WTC11 (cell line): Measurements from ENCODE around the gene HTRA1. TPM values are rescaled to one million over a fixed set of nuclear protein-coding genes. Genes with fewer than 3 reads are reported as not detected.

Experiments
- ATAC-seq: fragments of 200-7000 bp; cut with Tn5 transposase; 2 replicates; pipeline ENCODE4 v1.10.0; 2021; ENCODE audit warnings: mild to moderate bottlenecking, moderate library complexity
- CTCF ChIA-PET: fragments of 300-600 bp; sonication (Branson Sonifier 250); formaldehyde crosslinking; loops from one replicate; lab custom pipeline; 2021; ENCODE audit warnings: antibody characterized with exemption; lab: Charles Lee
- POLR2A ChIA-PET: fragments of 350-600 bp; sonication (Branson Sonifier 250); formaldehyde crosslinking; loops from one replicate; lab custom pipeline; 2021; ENCODE audit warnings: antibody characterized with exemption; lab: Charles Lee
- DNase-seq: peaks from one replicate; pipeline ENCODE4 v3.0.0; 2021; ENCODE audit warnings: low spot score
- H3K27ac Mint-ChIP-seq: 2 replicates; pipeline ENCODE4 v1.8.0; 2021; ENCODE audit warnings: mixed read lengths
- H3K27me3 Mint-ChIP-seq: 2 replicates; pipeline ENCODE4 v1.8.0; 2021; ENCODE audit warnings: low read depth, mild to moderate bottlenecking, moderate library complexity, mixed read lengths
- H3K36me3 Mint-ChIP-seq: 2 replicates; pipeline ENCODE4 v1.8.0; 2021; ENCODE audit warnings: mixed read lengths
- H3K4me1 Mint-ChIP-seq: 2 replicates; pipeline ENCODE4 v1.8.0; 2022; ENCODE audit warnings: mixed read lengths
- H3K4me3 Mint-ChIP-seq: 2 replicates; pipeline ENCODE4 v1.8.0; 2021; ENCODE audit warnings: mild to moderate bottlenecking, moderate library complexity, mixed read lengths
- H3K9me3 Mint-ChIP-seq: 2 replicates; pipeline ENCODE4 v1.8.0; 2021; ENCODE audit warnings: mixed read lengths
- EMX1 ChIP-seq: fragments of 250-450 bp; sonication (Bioruptor Pico); IDR thresholded peaks from 2 replicates; pipeline ENCODE4 v1.8.0; 2021; ENCODE audit warnings: mild to moderate bottlenecking
- ESRRA ChIP-seq: sonication (generic); formaldehyde crosslinking; IDR thresholded peaks from 2 replicates; pipeline ENCODE4 v1.8.1; 2022; ENCODE audit warnings: mild to moderate bottlenecking, missing genetic modification reagents, borderline replicate concordance
- GABPB1 ChIP-seq: sonication (generic); formaldehyde crosslinking; IDR thresholded peaks from 2 replicates; pipeline ENCODE4 v1.8.1; 2023; ENCODE audit warnings: mild to moderate bottlenecking, missing genetic modification reagents
- JUN ChIP-seq: sonication (generic); formaldehyde crosslinking; IDR thresholded peaks from 2 replicates; pipeline ENCODE4 v1.8.0; 2023; ENCODE audit warnings: mild to moderate bottlenecking, missing genetic modification reagents
- NFE2L1 ChIP-seq: sonication (generic); formaldehyde crosslinking; IDR thresholded peaks from 2 replicates; pipeline ENCODE4 v1.8.1; 2023; ENCODE audit warnings: missing genetic modification reagents
- NR3C1 ChIP-seq: sonication (generic); formaldehyde crosslinking; conservative IDR thresholded peaks from 2 replicates; pipeline ENCODE4 v1.8.1; 2023; ENCODE audit warnings: low read depth, mild to moderate bottlenecking, missing genetic modification reagents
- SMAD3 ChIP-seq: sonication (generic); formaldehyde crosslinking; IDR thresholded peaks from 2 replicates; pipeline ENCODE4 v1.8.0; 2022; ENCODE audit warnings: missing genetic modification reagents, mild to moderate bottlenecking, borderline replicate concordance
- SOX15 ChIP-seq: fragments of 250-450 bp; sonication (Bioruptor Pico); IDR thresholded peaks from 2 replicates; pipeline ENCODE4 v1.9.0; 2021; ENCODE audit warnings: mild to moderate bottlenecking
- TCF7 ChIP-seq: sonication (generic); formaldehyde crosslinking; IDR thresholded peaks from 2 replicates; pipeline ENCODE4 v1.8.0; 2022; ENCODE audit warnings: mild to moderate bottlenecking, low read depth, missing genetic modification reagents, moderate library complexity
- TP53 ChIP-seq: sonication (generic); formaldehyde crosslinking; IDR thresholded peaks from 2 replicates; pipeline ENCODE4 v1.8.1; 2023; ENCODE audit warnings: mild to moderate bottlenecking, missing genetic modification reagents
- total RNA-seq: library from RNA; stranded (reverse); gene quantifications from 3 replicates; pipeline ENCODE4 v1.2.3, GENCODE V29; 2021
- TF ChIP-seq, protein P1 (sequence below): sonication (generic); formaldehyde crosslinking; IDR thresholded peaks from 2 replicates; pipeline ENCODE4 v1.8.0; 2022; ENCODE audit warnings: mild to moderate bottlenecking, missing genetic modification reagents
- TF ChIP-seq, protein P2 (sequence below): sonication (generic); formaldehyde crosslinking; IDR thresholded peaks from 2 replicates; pipeline ENCODE4 v1.8.0; 2022; ENCODE audit warnings: mild to moderate bottlenecking, missing genetic modification reagents
- TF ChIP-seq, protein P3 (sequence below): sonication (generic); formaldehyde crosslinking; IDR thresholded peaks from 2 replicates; pipeline ENCODE4 v1.8.1; 2023; ENCODE audit warnings: mild to moderate bottlenecking, missing genetic modification reagents
- TF ChIP-seq, protein P4 (sequence below): sonication (generic); formaldehyde crosslinking; IDR thresholded peaks from 2 replicates; pipeline ENCODE4 v1.8.0; 2022; ENCODE audit warnings: mild to moderate bottlenecking, missing genetic modification reagents
- TF ChIP-seq, protein P5 (sequence below): sonication (generic); formaldehyde crosslinking; IDR thresholded peaks from 2 replicates; pipeline ENCODE4 v1.8.1; 2023; ENCODE audit warnings: mild to moderate bottlenecking, missing genetic modification reagents
- TF ChIP-seq, protein P6 (sequence below): sonication (generic); formaldehyde crosslinking; IDR thresholded peaks from 2 replicates; pipeline ENCODE4 v1.8.1; 2023; ENCODE audit warnings: mild to moderate bottlenecking, missing genetic modification reagents, moderate library complexity

Gene HTRA1
- total RNA-seq, 1 experiment from 2014 or later, result 18.3 TPM

DNA sequence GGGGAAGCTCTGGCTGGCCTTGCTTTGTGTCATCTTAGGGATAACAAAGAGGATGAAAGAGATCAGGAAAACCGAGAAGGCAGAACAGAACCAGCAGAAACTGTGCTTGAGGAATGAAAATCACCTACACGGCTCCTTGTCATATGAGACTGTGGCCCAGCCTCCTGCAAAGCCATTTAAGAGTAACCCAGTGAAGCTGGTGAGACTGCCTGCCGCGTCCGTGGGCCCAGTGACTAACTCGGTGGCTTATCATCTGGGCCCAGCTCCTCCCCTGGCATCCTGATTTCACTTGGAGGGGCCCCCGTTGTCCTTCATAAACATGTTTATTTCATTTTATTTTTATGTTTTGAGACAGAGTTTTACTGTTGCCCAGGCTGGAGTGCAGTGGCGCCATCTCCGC is 30.7 kb downstream of the HTRA1 start:
- H3K4me3 Mint-ChIP-seq, result no peak overlapping the region
- no peaks in the 10 kb centered on the region for H3K36me3 Mint-ChIP-seq
- ATAC-seq, result no peak
- no peak overlapping the region for H3K27ac Mint-ChIP-seq
- no peak for DNase-seq
- H3K4me1 Mint-ChIP-seq, result peaks cover 10% of the 10 kb centered on the region
- TF ChIP-seq, protein P1, sequence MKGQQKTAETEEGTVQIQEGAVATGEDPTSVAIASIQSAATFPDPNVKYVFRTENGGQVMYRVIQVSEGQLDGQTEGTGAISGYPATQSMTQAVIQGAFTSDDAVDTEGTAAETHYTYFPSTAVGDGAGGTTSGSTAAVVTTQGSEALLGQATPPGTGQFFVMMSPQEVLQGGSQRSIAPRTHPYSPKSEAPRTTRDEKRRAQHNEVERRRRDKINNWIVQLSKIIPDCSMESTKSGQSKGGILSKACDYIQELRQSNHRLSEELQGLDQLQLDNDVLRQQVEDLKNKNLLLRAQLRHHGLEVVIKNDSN, result no peak
- no peaks in the 10 kb centered on the region for H3K9me3 Mint-ChIP-seq
- H3K27me3 Mint-ChIP-seq, result no peaks in the 10 kb centered on the region
- ChIA-PET CTCF (interaction anchor here (0.7 to 1.9 kb wide), 2 partner anchors 34 to 193 kb away, joined by 3 to 4 read pairs; no protein-coding TSS in a partner anchor), POLR2A (no interaction called here)

DNA sequence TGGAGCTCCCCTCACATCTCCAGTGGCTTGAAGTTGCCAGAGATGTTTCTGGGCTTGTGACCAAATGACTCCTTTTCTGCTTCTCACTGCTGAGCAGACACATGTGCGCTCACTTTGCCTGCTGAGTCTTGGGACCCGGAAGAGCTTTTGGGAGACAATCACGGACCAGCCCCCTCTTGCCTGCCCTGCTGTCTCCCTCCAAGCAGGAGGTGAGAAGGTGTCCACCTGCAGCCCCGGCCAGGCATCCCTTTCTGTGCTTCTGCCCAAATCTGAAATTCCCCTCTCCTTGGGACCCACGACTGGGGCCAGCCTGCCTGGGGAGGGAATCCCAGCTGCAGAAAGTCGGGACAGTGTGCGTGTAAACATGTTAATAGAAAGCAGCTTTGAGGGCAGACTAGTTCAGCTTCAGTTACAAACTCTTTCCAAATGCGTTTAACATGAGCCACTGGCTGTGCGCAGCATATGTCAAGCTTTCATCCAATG is 31.7 kb downstream of the HTRA1 start:
- ChIA-PET POLR2A (interaction anchor here (0.9 kb wide), 1 partner anchor 13 kb away, joined by 3 read pairs; no protein-coding TSS in a partner anchor), CTCF (interaction anchor here (0.7 to 1.9 kb wide), 4 partner anchors 19 to 225 kb away, joined by 3 to 6 read pairs (median 4); no protein-coding TSS in a partner anchor)
- Mint-ChIP-seq H3K36me3 (no peaks in the 10 kb centered on the region), H3K27ac (no peak overlapping the region), H3K9me3 (no peaks in the 10 kb centered on the region), H3K4me3 (no peak overlapping the region), H3K4me1 (peaks cover 10% of the 10 kb centered on the region), H3K27me3 (no peaks in the 10 kb centered on the region)
- TF ChIP-seq, protein P2, sequence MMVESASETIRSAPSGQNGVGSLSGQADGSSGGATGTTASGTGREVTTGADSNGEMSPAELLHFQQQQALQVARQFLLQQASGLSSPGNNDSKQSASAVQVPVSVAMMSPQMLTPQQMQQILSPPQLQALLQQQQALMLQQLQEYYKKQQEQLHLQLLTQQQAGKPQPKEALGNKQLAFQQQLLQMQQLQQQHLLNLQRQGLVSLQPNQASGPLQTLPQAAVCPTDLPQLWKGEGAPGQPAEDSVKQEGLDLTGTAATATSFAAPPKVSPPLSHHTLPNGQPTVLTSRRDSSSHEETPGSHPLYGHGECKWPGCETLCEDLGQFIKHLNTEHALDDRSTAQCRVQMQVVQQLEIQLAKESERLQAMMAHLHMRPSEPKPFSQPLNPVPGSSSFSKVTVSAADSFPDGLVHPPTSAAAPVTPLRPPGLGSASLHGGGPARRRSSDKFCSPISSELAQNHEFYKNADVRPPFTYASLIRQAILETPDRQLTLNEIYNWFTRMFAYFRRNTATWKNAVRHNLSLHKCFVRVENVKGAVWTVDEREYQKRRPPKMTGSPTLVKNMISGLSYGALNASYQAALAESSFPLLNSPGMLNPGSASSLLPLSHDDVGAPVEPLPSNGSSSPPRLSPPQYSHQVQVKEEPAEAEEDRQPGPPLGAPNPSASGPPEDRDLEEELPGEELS (CRISPR knock-in tag), result no peak
- TF ChIP-seq GABPB1 (CRISPR knock-in tag) (no peak), TCF7 (CRISPR knock-in tag) (no peak)
- TF ChIP-seq, protein P3, sequence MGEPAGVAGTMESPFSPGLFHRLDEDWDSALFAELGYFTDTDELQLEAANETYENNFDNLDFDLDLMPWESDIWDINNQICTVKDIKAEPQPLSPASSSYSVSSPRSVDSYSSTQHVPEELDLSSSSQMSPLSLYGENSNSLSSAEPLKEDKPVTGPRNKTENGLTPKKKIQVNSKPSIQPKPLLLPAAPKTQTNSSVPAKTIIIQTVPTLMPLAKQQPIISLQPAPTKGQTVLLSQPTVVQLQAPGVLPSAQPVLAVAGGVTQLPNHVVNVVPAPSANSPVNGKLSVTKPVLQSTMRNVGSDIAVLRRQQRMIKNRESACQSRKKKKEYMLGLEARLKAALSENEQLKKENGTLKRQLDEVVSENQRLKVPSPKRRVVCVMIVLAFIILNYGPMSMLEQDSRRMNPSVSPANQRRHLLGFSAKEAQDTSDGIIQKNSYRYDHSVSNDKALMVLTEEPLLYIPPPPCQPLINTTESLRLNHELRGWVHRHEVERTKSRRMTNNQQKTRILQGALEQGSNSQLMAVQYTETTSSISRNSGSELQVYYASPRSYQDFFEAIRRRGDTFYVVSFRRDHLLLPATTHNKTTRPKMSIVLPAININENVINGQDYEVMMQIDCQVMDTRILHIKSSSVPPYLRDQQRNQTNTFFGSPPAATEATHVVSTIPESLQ, result no peak
- ATAC-seq (no peak), DNase-seq (no peak)

DNA sequence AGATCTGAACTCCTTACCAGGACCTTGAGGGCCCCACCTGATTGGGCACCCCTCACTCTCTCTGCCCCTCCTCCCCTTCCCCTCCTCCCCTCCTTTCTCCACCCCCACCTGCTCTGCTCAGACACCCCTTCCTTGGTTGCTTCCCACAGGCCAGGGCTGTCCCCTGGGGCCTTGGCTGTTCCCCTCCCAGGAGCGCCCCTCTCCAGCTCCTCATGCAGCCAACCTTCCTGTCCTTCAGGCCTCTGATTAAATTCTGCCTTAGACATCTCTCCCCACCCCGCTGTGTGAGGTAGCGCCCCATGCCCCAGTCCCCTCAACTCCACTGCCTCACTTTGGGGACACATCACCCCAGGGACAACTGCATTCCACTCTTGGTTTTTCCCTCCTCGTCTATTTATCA is 32.4 kb downstream of the HTRA1 start:
- ATAC-seq, result no peak
- Mint-ChIP-seq H3K4me1 (peaks cover 10% of the 10 kb centered on the region), H3K27ac (no peak overlapping the region), H3K27me3 (no peaks in the 10 kb centered on the region), H3K4me3 (no peak overlapping the region), H3K9me3 (no peaks in the 10 kb centered on the region), H3K36me3 (no peaks in the 10 kb centered on the region)
- no peak for DNase-seq
- POLR2A ChIA-PET, result no interaction called here
- CTCF ChIA-PET, result interaction anchor here (0.7 to 1.9 kb wide), 5 partner anchors 19 to 226 kb away, joined by 3 to 6 read pairs (median 3); no protein-coding TSS in a partner anchor
- no peak for TF ChIP-seq ESRRA (CRISPR knock-in tag)

DNA sequence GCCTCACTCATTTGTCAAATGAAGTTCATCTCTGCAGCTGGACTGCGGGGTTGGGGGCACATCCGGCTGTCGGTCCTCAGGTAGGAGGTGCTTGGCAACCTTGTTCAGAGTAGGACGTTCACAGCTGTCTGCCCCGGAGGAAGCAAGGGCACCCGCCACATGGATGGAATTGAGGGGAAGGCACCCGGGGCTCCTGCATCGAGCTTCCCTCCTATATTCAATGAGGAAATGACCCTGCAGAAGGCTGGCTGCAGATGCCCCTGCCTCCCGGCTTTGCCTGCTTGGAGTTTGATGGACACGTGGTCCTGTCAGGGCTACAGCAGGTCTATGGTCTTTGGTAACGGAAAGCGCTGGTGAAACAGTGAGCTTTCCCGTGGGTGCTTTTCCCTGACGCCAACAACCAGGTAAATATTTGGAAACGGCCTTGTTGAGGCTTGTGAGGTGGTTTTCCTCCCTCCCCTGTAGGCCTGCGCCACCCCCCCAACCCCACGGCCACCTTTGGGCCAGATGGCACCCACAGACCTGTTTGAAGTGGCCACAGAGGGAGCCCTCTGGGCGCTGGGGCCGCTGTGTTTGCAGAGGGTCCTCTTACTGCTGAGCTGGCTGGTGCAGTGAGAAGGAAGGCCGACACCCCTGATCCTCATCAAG is 32.9 kb downstream of the HTRA1 start:
- Mint-ChIP-seq H3K27ac (no peak overlapping the region), H3K4me3 (no peak overlapping the region), H3K36me3 (no peaks in the 10 kb centered on the region), H3K4me1 (peaks cover 10% of the 10 kb centered on the region), H3K9me3 (no peaks in the 10 kb centered on the region), H3K27me3 (no peaks in the 10 kb centered on the region)
- DNase-seq, result no peak
- CTCF ChIA-PET, result interaction anchor here (0.8 to 1.8 kb wide), 7 partner anchors 10 to 226 kb away, joined by 3 to 6 read pairs (median 4); no protein-coding TSS in a partner anchor
- POLR2A ChIA-PET, result no interaction called here
- no peak for ATAC-seq
- TF ChIP-seq TP53, result no peak
- TF ChIP-seq, protein P2 (CRISPR knock-in tag), result no peak
- TF ChIP-seq, protein P4, sequence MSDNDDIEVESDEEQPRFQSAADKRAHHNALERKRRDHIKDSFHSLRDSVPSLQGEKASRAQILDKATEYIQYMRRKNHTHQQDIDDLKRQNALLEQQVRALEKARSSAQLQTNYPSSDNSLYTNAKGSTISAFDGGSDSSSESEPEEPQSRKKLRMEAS (CRISPR knock-in tag), result no peak
- no peak for TF ChIP-seq EMX1 (CRISPR knock-in tag)
- no peak for TF ChIP-seq NFE2L1
- TF ChIP-seq, protein P5, sequence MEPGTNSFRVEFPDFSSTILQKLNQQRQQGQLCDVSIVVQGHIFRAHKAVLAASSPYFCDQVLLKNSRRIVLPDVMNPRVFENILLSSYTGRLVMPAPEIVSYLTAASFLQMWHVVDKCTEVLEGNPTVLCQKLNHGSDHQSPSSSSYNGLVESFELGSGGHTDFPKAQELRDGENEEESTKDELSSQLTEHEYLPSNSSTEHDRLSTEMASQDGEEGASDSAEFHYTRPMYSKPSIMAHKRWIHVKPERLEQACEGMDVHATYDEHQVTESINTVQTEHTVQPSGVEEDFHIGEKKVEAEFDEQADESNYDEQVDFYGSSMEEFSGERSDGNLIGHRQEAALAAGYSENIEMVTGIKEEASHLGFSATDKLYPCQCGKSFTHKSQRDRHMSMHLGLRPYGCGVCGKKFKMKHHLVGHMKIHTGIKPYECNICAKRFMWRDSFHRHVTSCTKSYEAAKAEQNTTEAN (CRISPR knock-in tag), result no peak
- no peak for TF ChIP-seq SMAD3
- TF ChIP-seq, protein P6, sequence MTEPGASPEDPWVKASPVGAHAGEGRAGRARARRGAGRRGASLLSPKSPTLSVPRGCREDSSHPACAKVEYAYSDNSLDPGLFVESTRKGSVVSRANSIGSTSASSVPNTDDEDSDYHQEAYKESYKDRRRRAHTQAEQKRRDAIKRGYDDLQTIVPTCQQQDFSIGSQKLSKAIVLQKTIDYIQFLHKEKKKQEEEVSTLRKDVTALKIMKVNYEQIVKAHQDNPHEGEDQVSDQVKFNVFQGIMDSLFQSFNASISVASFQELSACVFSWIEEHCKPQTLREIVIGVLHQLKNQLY, result no peak
- no peak for TF ChIP-seq NR3C1 (CRISPR knock-in tag)
- TF ChIP-seq, protein P1, result no peak
- TF ChIP-seq SOX15 (CRISPR knock-in tag), result no peak
- TF ChIP-seq JUN (CRISPR knock-in tag), result no peak
